Colonic mucosa (tissue), 4 donors: ENCODE measurements around the gene SRPK2. TPM values are rescaled to one million over a fixed set of nuclear protein-coding genes. Genes with fewer than 3 reads are reported as not detected.
"Not testable (repeated sequence)": the region's sequence is repeated elsewhere in the genome, so short reads cannot be mapped to it uniquely, and the experiment has no call there.

ENCODE experiments used
- DNase-seq: peaks from one replicate; pipeline ENCODE4 v3.0.0-alpha.2; 2020
- H3K27ac ChIP-seq: fragments of 200-600 bp; one replicate; pipeline ENCODE4 v1.8.0; 2021
- H3K27me3 ChIP-seq: fragments of 200-600 bp; one replicate; pipeline ENCODE4 v1.8.0; 2021
- H3K36me3 ChIP-seq: fragments of 200-600 bp; one replicate; pipeline ENCODE4 v1.8.0; 2021
- H3K4me1 ChIP-seq: fragments of 200-600 bp; one replicate; pipeline ENCODE4 v1.8.0; 2021; ENCODE audit warnings: mild to moderate bottlenecking
- H3K4me3 ChIP-seq: fragments of 200-600 bp; one replicate; pipeline ENCODE4 v1.8.0; 2021
- H3K9ac ChIP-seq, 2 donors: one replicate each; pipeline ENCODE4 v1.7.0; 2013; ENCODE audit warnings: control low read depth in 2 of 2, low read depth in 2 of 2, low read length in 2 of 2
- H3K9me3 ChIP-seq: fragments of 200-600 bp; one replicate; pipeline ENCODE4 v1.8.0; 2021
- intact Hi-C: fragments of 100-400 bp; cut with DNase I; formaldehyde crosslinking; loops from one replicate; pipeline ENCODE4 v1.14.1; 2022
- total RNA-seq, 2 donors: library from RNA; stranded (reverse); fragmentation: NEBNext Ultra II Directional in 1 of 2; extraction: Animal tissue kit (Norgen Biotek cat#: 25700) in 1 of 2; gene quantifications; one replicate each; pipeline ENCODE4 v1.2.1, GENCODE V29; 2021
- TF ChIP-seq, protein P1 (sequence below): fragments of 200-600 bp; IDR thresholded peaks from one replicate; pipeline ENCODE4 v1.8.0; 2022; ENCODE audit warnings: antibody characterized with exemption, mild to moderate bottlenecking
- donor health status: healthy.
- donor health status: DM: no; HTN: no; CAD: no.
- donor health status: DM: no; HTN: no; CAD: no.

The SRPK2 gene
- total RNA-seq, 2 donors from 2014 or later: 25.0 to 30.1 TPM

DNA sequence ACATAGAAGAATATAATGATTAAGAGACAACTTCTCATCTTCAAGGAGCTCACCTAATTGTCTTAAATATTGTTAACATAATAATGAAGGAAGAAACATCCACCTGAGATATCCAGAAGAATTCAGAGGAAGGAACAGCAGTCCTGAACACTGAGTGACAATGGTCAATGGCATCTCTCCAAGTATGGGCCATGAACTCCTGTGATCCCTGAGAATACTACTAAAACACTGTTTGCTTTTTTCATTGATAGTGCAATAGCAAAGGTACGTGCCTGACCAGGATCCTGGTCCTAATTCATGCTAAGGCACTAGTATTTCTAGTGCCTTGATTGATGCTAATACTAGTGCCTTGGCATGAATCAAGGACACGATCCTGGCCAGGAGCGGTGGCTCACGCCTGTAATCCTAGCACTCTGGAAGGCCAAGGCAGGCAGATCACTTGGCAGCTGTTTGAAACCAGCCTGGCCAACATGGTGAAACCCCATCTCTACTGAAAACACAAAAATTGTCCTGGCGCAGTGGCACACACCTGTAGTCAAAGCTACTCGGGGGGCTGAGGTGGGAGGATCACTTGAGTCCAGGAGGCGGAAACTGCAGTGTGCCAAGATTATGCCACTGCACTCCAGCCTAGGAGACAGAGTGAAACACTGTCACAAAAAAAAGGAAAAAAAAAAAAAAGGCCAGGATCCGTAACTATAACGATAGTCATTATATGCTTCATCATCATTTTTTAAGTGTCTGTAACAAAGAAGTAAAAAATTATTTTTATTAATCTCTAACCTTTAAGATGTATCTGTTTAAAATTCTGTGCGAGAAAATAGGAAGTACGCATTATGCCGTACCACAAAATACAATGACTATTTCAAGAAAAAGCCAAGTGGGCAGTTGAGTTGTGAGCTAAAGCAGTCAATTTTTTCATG is 49.1 kb downstream of the SRPK2 start:
- TF ChIP-seq, protein P1, sequence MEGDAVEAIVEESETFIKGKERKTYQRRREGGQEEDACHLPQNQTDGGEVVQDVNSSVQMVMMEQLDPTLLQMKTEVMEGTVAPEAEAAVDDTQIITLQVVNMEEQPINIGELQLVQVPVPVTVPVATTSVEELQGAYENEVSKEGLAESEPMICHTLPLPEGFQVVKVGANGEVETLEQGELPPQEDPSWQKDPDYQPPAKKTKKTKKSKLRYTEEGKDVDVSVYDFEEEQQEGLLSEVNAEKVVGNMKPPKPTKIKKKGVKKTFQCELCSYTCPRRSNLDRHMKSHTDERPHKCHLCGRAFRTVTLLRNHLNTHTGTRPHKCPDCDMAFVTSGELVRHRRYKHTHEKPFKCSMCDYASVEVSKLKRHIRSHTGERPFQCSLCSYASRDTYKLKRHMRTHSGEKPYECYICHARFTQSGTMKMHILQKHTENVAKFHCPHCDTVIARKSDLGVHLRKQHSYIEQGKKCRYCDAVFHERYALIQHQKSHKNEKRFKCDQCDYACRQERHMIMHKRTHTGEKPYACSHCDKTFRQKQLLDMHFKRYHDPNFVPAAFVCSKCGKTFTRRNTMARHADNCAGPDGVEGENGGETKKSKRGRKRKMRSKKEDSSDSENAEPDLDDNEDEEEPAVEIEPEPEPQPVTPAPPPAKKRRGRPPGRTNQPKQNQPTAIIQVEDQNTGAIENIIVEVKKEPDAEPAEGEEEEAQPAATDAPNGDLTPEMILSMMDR: no peak
- H3K4me3 ChIP-seq: no peak overlapping the region
- no peaks in the 10 kb centered on the region for H3K36me3 ChIP-seq
- no peak overlapping the region for H3K27ac ChIP-seq
- no peaks in the 10 kb centered on the region for H3K4me1 ChIP-seq
- no peaks in the 10 kb centered on the region for H3K27me3 ChIP-seq
- intact Hi-C loops: loop anchor here (5.0 to 10.0 kb wide), 2 partner anchors 182 to 425 kb away; no protein-coding TSS in a partner anchor
- DNase-seq: no peak
- H3K9me3 ChIP-seq: no peaks in the 10 kb centered on the region
- no peak overlapping the region for H3K9ac ChIP-seq

DNA sequence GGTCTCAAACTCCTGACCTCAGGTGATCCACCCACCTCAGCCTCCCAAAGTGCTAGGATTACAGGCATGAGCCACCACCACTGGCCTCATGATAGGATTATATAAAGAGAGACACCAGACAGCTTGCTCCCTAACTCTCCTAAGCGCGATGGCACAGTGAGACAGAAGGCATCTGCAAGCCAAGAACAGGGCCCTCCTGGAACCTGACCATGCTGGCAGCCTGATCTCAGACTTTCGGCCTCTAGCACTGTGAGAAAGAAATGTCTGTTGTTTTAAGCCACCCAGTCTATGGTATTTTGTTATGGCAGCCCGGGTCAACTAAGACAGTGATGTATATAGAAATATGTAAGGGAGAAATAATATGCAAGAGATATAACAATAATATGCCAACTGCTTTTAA is 51.2 kb downstream of the SRPK2 start:
- Histone ChIP-seq H3K9me3 (no peaks in the 10 kb centered on the region), H3K27me3 (no peaks in the 10 kb centered on the region), H3K4me1 (no peaks in the 10 kb centered on the region), H3K27ac (no peak overlapping the region), H3K4me3 (no peak overlapping the region), H3K9ac (no peak overlapping the region), H3K36me3 (no peaks in the 10 kb centered on the region)
- intact Hi-C loops: loop anchor here (5.0 to 10.0 kb wide), 2 partner anchors 180 to 423 kb away; no protein-coding TSS in a partner anchor
- no peak for DNase-seq
- TF ChIP-seq, protein P1: no peak

DNA sequence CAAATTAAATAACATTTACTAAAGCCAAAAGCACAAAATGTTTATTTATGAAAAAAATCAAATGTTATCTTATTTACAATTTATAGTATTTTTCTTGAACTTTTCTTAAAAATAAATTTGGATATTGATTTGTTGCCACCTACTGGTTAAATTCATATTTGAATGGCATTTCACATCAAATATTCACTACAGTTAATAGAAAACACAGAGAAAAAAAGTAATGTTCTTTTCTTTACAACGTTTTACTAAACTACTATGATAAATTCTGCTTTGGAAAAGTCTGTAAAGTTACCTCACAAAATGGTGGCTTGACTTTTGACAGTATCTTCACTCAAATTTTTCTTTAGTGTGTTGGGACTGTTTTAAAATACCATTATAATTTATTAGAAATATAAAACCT is 52.7 kb downstream of the SRPK2 start:
- H3K4me3 ChIP-seq: no peak overlapping the region
- TF ChIP-seq, protein P1: peak; percentile 33
- H3K9ac ChIP-seq: no peak overlapping the region
- no peak for DNase-seq
- no peaks in the 10 kb centered on the region for H3K4me1 ChIP-seq
- no peaks in the 10 kb centered on the region for H3K36me3 ChIP-seq
- intact Hi-C loops: loop anchor here (5.0 to 10.0 kb wide), 2 partner anchors 179 to 421 kb away; no protein-coding TSS in a partner anchor
- no peaks in the 10 kb centered on the region for H3K9me3 ChIP-seq
- no peaks in the 10 kb centered on the region for H3K27me3 ChIP-seq
- H3K27ac ChIP-seq: no peak overlapping the region

DNA sequence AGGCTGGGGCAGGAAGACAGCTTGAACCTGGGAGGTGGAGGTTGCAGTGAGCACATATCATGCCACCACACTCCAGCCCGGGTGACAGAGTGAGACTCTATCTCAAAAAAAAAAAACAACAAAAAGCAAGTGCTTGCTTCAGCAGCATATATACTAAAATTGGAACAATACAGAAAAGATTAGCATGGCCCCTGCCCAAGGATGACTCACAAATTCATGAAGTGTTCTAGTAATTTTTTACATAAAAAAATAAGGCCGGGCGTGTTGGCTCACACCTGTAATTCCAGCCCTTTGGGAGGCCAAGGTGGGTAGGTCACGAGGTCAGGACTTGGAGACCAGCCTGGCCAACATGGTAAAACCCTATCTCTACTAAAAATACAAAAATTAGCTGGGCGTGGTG is 56.1 kb downstream of the SRPK2 start:
- intact Hi-C loops: loop anchor here (10.0 kb wide), 1 partner anchor 418 kb away; no protein-coding TSS in a partner anchor
- H3K9ac ChIP-seq, H3K4me1 ChIP-seq, H3K9me3 ChIP-seq, H3K27me3 ChIP-seq, H3K4me3 ChIP-seq, H3K36me3 ChIP-seq, H3K27ac ChIP-seq, DNase-seq: not testable (repeated sequence)

DNA sequence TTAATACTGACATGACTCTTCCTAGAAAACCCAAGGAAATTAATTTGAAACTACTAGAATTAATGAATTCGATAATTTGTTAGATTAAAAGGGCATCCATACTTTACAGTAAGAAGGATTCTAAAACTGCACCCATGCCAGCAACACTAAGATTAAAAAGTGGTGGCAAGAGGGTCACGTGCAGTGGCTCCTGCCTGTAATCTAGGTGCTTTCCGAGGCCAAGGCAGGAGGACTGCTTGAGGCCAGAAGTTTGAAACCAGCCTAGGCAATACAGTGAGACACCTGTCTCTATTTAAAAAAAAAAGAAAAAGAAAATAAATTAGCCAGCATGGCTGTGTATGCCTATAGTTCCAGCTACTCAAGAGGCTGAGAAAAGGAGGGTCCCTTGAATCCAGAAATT is 58.2 kb downstream of the SRPK2 start:
- no peak overlapping the region for H3K9ac ChIP-seq
- H3K36me3 ChIP-seq: no peaks in the 10 kb centered on the region
- H3K27ac ChIP-seq: no peak overlapping the region
- DNase-seq: no peak
- no peaks in the 10 kb centered on the region for H3K27me3 ChIP-seq
- H3K9me3 ChIP-seq: no peaks in the 10 kb centered on the region
- TF ChIP-seq, protein P1: no peak
- no peak overlapping the region for H3K4me3 ChIP-seq
- H3K4me1 ChIP-seq: no peaks in the 10 kb centered on the region
- intact Hi-C loops: loop anchor here (10.0 kb wide), 1 partner anchor 416 kb away; no protein-coding TSS in a partner anchor

DNA sequence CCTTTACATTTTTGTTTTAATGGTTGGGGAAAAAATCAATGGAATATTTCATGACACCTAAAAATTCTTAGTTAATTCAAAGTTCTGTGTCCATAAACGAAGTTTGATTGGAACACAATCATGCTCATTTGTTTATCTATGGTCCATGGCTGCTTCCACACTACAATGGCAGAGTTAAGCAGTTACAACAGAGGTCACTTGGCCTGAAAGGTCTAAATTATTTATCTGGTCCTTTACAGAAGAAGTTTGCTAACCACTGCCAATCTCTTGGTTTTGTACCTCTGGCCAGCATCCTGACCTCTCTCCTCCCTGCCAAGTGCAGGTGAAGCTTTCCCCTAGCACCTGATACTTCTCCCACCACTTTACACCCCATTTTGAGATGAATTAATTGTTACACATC is 61.5 kb downstream of the SRPK2 start:
- intact Hi-C loops: no loop called here
- no peaks in the 10 kb centered on the region for H3K36me3 ChIP-seq
- no peaks in the 10 kb centered on the region for H3K27me3 ChIP-seq
- no peaks in the 10 kb centered on the region for H3K4me1 ChIP-seq
- TF ChIP-seq, protein P1: no peak
- no peak for DNase-seq
- H3K27ac ChIP-seq: no peak overlapping the region
- H3K9me3 ChIP-seq: no peaks in the 10 kb centered on the region
- no peak overlapping the region for H3K4me3 ChIP-seq
- no peak overlapping the region for H3K9ac ChIP-seq
